Adipose tissue (tissue), 3 donors: ENCODE data around the gene CYP1B1. TPM values are rescaled to one million over a fixed set of nuclear protein-coding genes. Genes with fewer than 3 reads are reported as not detected.
"Not testable (repeated sequence)": the region's sequence is repeated elsewhere in the genome, so short reads cannot be mapped to it uniquely, and the experiment has no call there.

Experiments used
- H3K27ac ChIP-seq: one replicate; pipeline ENCODE4 v1.5.1; 2013; ENCODE audit warnings: low read depth, low read length
- WGBS, 3 donors: extraction: QIAGEN DNeasy Blood & Tissue Kit; methylation state at CpG; one replicate each; pipeline ENCODE4 v1.1.7; 2013; 5-methylcytosine and 5-hydroxymethylcytosine counted together
- polyA plus RNA-seq, 3 donors: library from polyadenylated mRNA; stranded (reverse); fragments of 200-250 nt; gene quantifications; one replicate each; pipeline ENCODE4 v1.2.3, GENCODE V29; 2013
- donor health status: healthy with polysubstance abuse.
- donor health status: Bipolar disorder and iron deficiency.
- donor health status: healthy.

Gene CYP1B1
- polyA plus RNA-seq, 3 donors, result 1.9 to 144 (median 43.9) TPM

DNA sequence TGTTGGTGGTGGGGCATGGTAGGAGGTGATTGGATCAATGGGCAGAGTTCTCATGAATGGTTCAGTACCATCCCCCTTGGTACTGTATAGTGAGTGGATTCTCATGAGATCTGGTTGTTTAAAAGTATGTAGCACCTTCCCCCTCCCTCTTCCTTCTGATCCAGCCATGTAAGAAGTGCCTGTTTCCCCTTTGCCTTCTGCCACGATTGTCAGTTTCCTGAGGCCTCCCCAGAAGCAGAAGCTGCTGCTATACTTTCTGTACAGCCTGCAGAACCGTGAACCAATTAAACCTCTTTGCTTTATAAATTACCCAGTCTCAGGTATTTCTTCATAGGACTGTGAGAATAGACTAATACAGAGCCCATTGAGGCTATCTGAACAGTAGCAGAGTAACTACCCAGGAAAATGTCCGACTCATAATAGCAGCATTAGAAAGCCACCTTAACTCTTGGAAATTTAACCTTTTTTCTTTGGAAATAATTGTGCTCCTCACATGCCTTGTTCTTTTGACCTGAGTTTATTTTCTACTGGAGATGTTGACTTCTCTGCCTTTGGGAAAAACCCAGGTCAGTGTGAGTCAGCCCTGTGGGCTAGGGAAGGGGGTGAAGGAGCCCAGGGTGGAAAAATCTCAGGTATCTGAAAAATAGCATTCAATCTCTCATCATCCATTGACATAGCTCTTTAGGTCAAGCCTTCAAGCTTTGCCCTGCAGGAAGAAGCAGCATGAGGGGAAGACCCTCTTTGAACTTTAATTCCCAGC, 18.1 kb downstream of the CYP1B1 start:
- no peak overlapping the region for H3K27ac ChIP-seq
- 53 to 74% (median 66%) methylated on average over 3 of the region's 3 CpGs for WGBS, 3 donors

DNA sequence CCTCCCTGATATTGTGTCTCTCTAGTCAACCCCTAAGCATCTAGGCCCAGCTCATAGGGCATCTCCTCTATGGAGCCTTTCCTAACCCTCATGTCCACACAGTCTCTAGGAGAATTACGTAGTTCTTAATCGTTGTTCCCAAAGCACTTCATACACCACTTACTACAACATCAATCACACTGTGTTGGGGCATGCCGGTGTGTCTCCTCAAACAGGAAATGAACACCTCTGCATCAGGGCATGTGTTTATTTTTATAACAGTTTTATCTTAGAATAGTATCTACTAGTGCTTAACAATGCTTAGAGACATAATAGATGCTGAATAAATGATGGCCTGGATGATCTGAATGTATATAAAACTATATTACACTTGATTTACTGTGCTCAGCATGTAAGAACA, 19.7 kb downstream of the CYP1B1 start:
- H3K27ac ChIP-seq, result no peak overlapping the region
- WGBS, 3 donors, result 57 to 60% (median 60%) methylated on average over 3 of the region's 3 CpGs

DNA sequence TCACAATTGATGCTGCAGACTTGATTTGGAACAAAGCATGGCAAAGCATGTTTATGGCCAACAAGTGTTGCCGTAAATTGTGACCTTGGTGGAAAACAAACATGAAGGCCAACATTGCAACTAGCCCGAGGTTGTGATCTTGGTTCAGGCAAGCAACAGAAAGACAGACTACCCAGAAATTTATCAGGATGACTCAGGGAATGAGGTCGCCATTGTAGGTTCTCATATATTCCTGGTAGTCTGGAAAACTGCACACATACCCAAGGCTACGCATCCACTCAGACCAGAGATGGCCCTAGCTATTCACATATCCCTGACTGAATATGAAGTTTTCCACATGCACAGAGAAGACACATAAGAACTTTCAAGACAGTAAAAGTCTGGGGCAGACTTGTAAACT, 30.1 kb downstream of the CYP1B1 start:
- no peak overlapping the region for H3K27ac ChIP-seq
- WGBS, 3 donors, result 79 to 95% (median 89%) methylated on average over 4 of the region's 4 CpGs

DNA sequence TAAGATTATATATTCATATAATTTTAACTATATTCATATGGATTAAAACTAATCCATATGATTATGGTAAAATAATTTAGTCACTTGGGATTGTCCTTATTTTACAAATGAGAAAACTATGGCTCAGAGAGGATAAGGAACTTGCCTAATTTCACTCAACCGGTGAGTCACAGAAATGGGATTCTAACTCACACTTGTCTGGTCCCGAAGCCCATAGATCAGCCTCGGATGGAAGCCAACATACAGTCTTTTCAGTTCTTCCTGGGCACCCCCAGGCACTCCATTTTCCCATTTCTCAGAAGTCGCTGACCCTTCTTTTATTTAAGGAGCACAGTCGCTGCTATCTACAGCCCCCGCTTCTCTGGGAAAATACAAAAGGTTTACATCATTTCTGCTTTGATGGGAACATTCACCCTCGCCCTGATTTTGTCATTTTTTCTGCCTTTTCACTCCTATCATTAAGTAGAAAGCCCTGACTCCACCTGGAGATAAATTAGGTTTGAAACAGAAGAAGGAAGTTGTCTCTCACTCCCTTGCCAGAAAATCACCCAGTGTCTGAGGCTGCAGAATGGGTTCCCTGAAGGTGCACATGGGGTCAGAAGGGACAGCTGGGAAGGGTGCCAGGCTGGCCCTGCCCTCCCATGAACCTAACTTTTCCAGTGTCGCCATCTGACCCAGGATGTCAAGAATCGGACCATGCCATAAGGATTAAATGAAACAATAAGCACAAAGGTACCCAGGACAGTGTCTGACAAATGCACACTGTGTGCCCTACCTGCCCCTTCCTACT, 36.6 kb downstream of the CYP1B1 start:
- 77 to 82% (median 80%) methylated on average over 9 of the region's 9 CpGs for WGBS, 3 donors
- no peak overlapping the region for H3K27ac ChIP-seq

DNA sequence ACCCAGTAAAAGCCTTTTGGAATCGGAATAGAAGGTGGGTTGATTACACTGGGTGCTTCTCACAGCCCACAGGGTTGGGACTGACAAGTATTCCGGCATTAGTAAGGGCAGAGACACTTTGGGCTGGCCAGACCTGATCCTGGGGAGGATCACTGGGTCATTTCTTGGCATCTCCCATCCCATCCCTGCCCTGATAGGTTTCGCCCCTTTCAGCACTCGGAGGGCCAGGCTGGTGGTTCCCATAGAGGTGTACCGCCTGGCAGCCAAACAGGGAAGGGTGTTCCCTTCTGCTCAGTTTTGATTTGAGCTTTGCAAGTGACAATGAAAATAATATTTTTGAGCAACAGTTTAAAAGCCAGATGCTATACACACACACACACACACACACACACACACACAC, 37.3 kb downstream of the CYP1B1 start:
- peak overlapping the region; percentile 43 for H3K27ac ChIP-seq
- 70 to 73% (median 71%) methylated on average over 5 of the region's 5 CpGs for WGBS, 3 donors

DNA sequence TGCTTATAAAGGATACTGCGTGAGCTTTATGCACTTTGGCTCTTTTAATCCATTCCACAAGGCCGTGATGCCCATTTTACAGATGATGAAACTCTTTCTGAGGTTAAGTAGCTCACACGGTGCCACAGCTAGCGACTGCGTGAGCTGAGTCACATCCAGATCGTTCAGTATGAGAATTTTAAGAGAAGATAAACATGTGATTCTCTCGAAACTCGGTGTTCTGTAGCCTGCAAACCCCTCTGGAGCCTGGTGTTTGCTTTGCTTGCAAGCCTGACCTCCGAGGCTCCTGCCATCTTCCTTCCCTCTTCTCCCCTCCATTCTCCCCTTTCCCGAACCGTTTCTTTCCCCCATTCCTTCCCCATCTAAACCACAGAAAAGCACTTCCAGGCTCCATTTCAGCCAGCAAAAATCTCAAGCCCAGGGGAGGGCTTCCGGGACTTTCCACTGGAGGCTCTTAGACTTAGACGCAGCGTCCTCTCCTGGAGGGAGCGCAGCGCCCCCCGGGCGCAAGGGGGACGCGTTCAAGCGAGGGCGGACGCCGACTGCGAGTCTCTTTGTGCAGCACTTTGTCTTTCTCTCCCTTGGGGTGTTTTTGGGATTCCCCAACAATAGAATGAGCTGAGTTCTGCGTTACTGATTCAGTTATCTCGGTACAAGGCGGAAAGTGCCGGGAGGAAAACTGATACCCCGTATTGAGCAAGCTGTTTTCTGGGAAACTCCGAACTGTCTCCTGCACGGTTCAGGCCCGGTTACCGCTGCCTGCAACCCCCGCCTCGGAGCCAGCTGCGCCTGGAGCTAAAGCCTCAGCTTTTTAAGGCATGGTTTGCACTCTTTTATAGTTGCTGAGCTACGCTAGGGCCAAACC, 38.0 kb downstream of the CYP1B1 start:
- peak overlapping the region; percentile 77 for H3K27ac ChIP-seq
- 13 to 19% (median 15%) methylated on average over 38 of the region's 38 CpGs for WGBS, 3 donors

DNA sequence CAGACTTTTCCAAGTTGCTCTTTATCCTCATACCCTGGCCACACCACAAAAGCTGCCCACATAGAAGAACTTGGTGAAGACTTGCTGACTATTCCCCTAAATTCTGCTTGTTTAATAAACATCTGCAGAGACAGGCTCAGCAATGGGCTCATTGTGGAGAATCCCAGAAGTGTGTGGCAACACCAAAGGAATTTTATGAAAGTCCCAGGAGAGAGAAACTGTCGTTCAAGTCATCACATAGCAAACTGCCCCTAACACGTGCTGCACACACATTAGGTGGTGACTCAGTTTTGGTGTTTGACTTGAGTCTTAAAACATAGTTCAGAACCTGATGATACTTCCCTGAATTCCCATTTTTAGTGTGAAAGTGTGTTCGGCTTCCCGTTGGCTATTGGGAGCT, 38.6 kb downstream of the CYP1B1 start:
- 73 to 82% (median 76%) methylated on average over 4 of the region's 4 CpGs for WGBS, 3 donors
- H3K27ac ChIP-seq, result no peak overlapping the region

DNA sequence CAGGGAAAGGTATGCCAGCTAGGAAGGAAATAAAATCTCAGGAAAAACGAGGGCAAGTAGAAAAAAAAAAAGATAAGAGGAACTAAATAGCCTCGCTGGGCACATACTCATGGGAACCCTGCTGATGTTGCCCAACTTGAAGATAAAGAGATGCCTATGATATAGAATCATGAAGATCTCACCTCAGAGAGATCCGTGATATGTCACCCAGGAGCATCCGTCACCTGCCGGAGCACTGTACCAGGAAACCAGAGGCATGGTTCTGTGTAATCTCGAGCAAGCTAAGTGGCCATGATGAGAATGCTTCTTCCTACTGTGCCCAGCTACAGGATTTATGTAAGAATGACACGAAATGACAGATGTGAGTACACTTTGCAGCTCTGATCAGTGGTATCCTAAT, 40.0 kb downstream of the CYP1B1 start:
- no peak overlapping the region for H3K27ac ChIP-seq
- 78 to 83% (median 82%) methylated on average over 7 of the region's 7 CpGs for WGBS, 3 donors

DNA sequence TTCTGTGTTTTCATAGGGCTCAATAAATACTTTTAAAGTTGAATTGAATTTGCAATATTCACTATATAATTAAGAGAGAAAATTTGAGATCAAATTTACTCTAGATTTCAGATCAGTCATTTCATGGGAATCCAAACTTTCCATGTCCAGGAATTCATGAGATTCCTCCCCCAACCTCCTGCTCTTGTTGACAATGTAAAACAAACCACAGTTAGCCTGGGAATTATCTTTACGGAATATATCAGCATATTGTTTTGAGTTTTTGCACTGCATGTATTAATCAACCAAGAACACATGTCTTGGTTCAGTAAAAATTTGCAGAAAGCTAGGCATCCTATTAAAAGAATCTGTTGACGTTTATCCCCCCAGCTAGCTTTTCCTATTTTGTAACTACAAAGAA, 42.3 kb downstream of the CYP1B1 start:
- no peak overlapping the region for H3K27ac ChIP-seq
- 37 to 44% (median 40%) methylated on average over 2 of the region's 2 CpGs for WGBS, 3 donors

DNA sequence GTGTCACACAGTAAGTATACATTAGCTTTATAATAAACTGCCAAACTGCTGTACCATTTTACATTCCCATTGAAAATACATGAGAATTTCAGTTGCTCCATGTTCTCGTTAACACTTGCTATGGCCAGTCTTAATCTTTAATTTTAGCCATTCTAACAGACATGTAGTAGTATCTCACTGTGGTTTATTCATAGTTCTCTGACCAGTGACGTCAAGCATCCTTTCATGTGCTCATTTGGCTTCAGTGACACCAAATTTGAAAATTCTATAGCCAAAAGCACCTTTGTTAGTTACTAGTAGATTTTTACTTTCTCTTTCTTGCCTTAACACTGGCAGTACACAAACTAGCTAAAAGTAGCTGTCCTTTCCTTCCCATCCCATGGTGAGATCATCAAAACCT, 43.0 kb downstream of the CYP1B1 start:
- H3K27ac ChIP-seq, result no peak overlapping the region
- 85 to 93% (median 87%) methylated on average over 2 of the region's 2 CpGs for WGBS, 3 donors

DNA sequence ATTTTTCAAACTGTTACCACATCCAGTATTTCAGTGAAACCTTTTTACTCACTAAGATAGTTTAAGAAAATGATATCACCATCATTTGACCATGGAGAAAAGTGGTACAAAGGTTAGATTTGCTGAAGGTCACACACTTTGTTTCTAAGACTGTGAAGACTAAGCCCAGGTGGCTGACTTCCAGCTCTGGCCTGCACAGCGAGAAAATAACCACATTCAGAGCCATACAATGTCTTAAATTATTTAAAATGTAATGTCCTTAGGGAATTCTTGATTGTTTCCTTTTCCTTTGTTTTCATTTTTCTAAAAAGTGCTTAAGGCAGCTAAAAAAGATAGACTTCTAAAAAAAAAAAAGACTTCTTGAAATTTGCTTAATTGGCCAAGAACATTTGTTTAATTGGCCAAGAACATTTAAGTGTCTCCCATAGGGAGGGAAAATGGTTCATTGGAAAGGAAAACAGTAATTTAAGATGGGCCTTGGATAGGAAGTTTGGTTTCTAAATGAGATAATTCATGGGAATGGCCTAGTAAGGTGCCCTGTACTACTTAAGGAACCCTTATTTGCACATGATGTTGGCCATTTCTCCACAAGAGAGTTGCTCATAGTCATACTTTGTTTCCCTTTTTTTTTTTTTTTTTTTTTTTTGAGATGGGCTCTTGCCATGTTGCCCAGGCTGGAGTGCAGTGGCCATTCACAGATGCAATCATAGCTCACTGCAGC, 45.2 kb downstream of the CYP1B1 start:
- WGBS, 3 donors, result 43 to 57% (median 45%) methylated on average over 1 of the region's 1 CpG
- no peak overlapping the region for H3K27ac ChIP-seq

DNA sequence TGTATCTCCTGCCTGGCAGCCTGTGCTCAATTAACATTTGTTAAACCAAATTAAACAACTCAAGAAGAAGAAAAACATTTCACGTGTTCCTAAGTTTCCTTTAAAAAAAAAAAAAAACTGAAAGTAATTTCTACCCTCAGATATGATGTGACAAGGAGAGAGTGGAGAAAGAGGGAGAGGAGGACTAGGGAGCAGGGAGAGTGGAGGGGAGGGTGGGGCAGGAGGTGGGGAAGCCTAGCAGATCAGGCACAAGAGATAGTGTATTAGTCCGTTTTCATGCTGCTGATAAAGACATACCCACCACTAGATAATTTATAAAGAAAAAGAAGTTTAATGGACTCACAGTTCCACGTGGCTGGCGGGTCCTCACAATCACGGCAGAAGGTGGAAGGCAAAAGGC, 46.4 kb downstream of the CYP1B1 start:
- WGBS, 3 donors, result 83 to 87% (median 86%) methylated on average over 5 of the region's 5 CpGs
- no peak overlapping the region for H3K27ac ChIP-seq

DNA sequence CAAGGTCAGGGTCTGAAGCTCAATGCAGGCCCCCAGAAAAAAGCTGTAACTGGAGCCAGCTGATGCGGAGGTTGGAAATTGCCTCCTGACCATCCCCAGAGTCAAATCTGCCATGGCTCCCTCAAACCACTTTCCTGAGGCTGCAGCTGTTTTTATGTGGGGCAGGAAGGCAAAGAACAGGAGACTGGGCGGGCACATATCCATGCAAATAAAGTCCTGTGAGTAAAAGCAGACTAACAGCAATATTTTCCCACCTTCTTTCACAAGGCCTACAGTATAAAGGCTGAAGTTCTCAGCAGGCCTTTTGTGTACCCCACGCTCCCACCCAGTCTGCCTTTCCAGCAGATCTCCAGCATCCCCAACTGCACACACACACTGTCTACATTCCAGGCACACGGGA, 47.1 kb downstream of the CYP1B1 start:
- 94 to 96% (median 96%) methylated on average over 4 of the region's 4 CpGs for WGBS, 3 donors
- no peak overlapping the region for H3K27ac ChIP-seq

DNA sequence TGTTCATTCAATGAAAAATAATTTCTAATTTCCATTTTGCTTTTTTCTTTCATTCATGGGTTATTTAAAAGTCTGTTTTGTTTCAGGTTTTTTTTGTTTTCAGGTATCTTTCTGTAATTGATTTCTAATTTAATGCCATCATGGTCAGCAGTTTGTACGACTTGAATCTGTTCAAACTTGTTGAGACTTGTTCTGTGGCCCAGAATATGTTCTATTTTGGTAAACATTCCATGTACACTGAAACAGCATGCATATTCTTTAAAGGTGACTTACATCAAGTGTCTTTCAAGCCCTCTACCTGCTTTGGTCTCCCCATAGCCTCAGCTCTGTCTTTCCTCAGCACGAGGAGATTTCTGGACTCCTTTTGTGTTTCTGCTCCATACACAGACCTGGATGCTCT, 49.1 kb downstream of the CYP1B1 start:
- 74 to 85% (median 80%) methylated on average over 2 of the region's 2 CpGs for WGBS, 3 donors
- no peak overlapping the region for H3K27ac ChIP-seq

DNA sequence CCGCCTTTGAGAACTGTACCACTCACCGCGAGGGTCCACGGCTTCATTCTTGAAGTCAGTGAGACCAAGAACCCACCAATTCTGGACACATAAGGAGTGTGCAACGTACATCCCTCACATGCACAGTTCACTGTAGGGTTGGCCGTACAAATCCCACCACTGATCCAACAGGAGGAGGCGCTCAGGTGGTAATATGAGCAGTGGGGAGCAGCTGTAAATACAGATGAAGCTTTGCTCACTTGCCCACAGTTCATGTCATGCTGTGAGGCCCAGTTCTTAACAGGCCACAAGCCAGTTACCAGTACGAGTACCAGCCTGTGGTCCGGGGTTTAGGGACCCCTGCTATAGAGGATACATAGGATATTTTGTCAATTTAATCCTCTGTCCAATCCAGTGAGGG, 54.4 kb downstream of the CYP1B1 start:
- WGBS, 3 donors, result 91 to 95% (median 93%) methylated on average over 9 of the region's 9 CpGs

DNA sequence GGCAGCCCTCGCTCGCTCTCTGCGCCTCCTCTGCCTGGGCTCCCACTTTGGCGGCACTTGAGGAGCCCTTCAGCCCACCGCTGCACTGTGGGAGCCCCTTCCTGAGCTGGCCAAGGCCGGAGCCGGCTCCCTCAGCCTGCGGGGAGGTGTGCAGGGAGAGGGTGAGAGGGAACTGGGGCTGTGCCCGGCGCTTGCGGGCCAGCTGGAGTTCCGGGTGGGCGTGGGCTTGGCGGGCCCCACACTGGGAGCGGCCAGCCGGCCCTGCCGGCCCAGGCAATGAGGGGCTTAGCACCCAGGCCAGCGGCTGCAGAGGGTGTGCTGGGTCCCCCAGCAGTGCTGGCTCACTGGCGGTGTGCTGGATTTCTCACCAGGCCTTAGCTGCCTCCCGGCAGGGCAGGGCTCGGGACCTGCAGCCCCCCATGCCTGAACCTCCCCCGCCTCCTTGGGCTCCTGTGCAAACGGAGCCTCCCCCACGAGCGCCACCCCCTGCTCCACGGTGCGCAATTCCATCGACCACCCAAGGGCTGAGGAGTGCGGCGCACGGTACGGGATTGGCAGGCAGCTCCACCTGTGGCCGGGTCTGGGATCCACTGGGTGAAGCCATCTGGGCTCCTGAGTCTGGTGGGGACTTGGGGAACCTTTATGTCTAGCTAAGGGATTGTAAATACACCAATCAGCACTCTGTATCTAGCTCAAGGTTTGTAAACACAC, 55.4 kb downstream of the CYP1B1 start:
- 96 to 99% (median 97%) methylated on average over 29 to 33 of the region's 33 CpGs for WGBS, 3 donors
- not testable (repeated sequence) for H3K27ac ChIP-seq

More for the DNA sequence above, 54.4 kb downstream of the CYP1B1 start:
- H3K27ac ChIP-seq, result no peak overlapping the region

DNA sequence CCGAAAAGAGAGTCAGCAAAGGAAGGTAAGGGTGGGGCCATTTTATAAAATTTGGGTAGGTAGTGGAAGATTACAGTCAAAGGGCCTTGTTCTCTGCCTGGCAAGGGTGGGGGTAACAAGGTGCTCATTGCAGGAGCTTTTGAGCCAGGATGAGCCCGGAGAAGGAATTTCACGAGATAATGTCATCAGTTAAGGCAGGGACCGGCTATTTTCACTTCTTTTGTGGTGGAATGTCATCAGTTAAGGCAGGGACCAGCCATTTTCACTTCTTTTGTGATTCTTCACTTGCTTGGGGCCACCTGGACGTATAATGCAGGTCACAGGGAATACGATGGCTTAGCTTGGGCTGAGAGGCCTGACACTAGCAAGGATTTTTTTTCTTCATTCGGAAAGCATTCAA, 58.1 kb downstream of the CYP1B1 start:
- 77 to 95% (median 92%) methylated on average over 7 of the region's 7 CpGs for WGBS, 3 donors
- H3K27ac ChIP-seq, result no peak overlapping the region
